Brain microvascular endothelial cell (primary cell): ENCODE results near the gene JUND.

Source experiments
- DNase-seq: peaks from one replicate; pipeline ENCODE4 v3.0.0-alpha.2; 2020
- H3K27ac ChIP-seq: fragments of 250-450 bp; sonication (Bioruptor Pico); 2 replicates; pipeline ENCODE4 v1.5.1; 2020; ENCODE audit warnings: mild to moderate bottlenecking, moderate library complexity
- H3K27me3 ChIP-seq: fragments of 250-450 bp; sonication (Bioruptor Pico); replicated peaks from 2 replicates; pipeline ENCODE4 v1.5.1; 2020; ENCODE audit warnings: mild to moderate bottlenecking
- H3K36me3 ChIP-seq: fragments of 250-450 bp; sonication (Bioruptor Pico); replicated peaks from 2 replicates; pipeline ENCODE4 v1.5.1; 2020; ENCODE audit warnings: mild to moderate bottlenecking
- H3K4me3 ChIP-seq: 2 replicates; pipeline ENCODE4 v1.5.1; 2011; ENCODE audit warnings: low read depth, mild to moderate bottlenecking, control low read depth, low read length, moderate library complexity
- CTCF ChIP-seq: IDR thresholded peaks from 2 replicates; pipeline ENCODE4 v1.5.1; 2011; ENCODE audit warnings: low read depth, mild to moderate bottlenecking, moderate library complexity, low read length, control low read depth, inconsistent platforms; ENCODE audit errors: missing control alignments
- in situ Hi-C: cut with HindIII; loops from 2 replicates; pipeline ENCODE4 v1.10.0; 2017; ENCODE audit warnings: low sequenced_read_pairs, low pct_ligation_motif_present

JUND gene

GRCh38 chr19:18293642-18294466 is 12.4 kb upstream of the JUND start:
- Histone ChIP-seq H3K27me3 (no peaks in the 10 kb centered on the region), H3K4me3 (peak overlapping the region; percentile 65), H3K36me3 (no peaks in the 10 kb centered on the region), H3K27ac (peak overlapping the region; percentile 96)
- no peak for DNase-seq
- TF ChIP-seq CTCF = no peak
- in situ Hi-C loops = no loop called here

GRCh38 chr19:18292810-18293641 is 11.6 kb upstream of the JUND start:
- no peaks in the 10 kb centered on the region for H3K36me3 ChIP-seq
- in situ Hi-C loops = no loop called here
- no peaks in the 10 kb centered on the region for H3K27me3 ChIP-seq
- TF ChIP-seq CTCF = peak; percentile 6
- H3K27ac ChIP-seq = peak overlapping the region; percentile 96
- peak; percentile 52 for DNase-seq
- peak overlapping the region; percentile 65 for H3K4me3 ChIP-seq

- Histone ChIP-seq H3K36me3 (no peaks in the 10 kb centered on the region), H3K27ac (peak overlapping the region; percentile 96), H3K27me3 (no peaks in the 10 kb centered on the region), H3K4me3 (peak overlapping the region; percentile 65)
- TF ChIP-seq CTCF = no peak
- in situ Hi-C loops = no loop called here
- DNase-seq = no peak
Measured at GRCh38 chr19:18292462-18292809, 11.0 kb upstream of the JUND start.

- no peaks in the 10 kb centered on the region for H3K27me3 ChIP-seq
- DNase-seq = peak; percentile 72
- no peaks in the 10 kb centered on the region for H3K36me3 ChIP-seq
- in situ Hi-C loops = no loop called here
- H3K4me3 ChIP-seq = peak overlapping the region; percentile 65
- TF ChIP-seq CTCF = no peak
- peak overlapping the region; percentile 96 for H3K27ac ChIP-seq
Measured at GRCh38 chr19:18291590-18292461, 10.4 kb upstream of the JUND start.

- no peak for DNase-seq
- Histone ChIP-seq H3K27me3 (no peaks in the 10 kb centered on the region), H3K36me3 (no peaks in the 10 kb centered on the region), H3K27ac (peak overlapping the region; percentile 96), H3K4me3 (peak overlapping the region; percentile 65)
- in situ Hi-C loops = no loop called here
- peak; percentile 6 for TF ChIP-seq CTCF
Measured at GRCh38 chr19:18291019-18291524, 9.7 kb upstream of the JUND start.
